H1 (cell line): ENCODE measurements around the gene SPI1. TPM values are rescaled to one million over a fixed set of nuclear protein-coding genes. Genes with fewer than 3 reads are reported as not detected.

Source experiments
- CTCF ChIA-PET: fragments of 300-600 bp; sonication (Branson Sonifier 250); formaldehyde crosslinking; loops from one replicate; lab custom pipeline; 2021; ENCODE audit not compliant: partially characterized antibody; lab: Charles Lee
- POLR2A ChIA-PET: fragments of 300-600 bp; sonication (Branson Sonifier 250); formaldehyde crosslinking; loops from one replicate; lab custom pipeline; 2021; ENCODE audit warnings: inconsistent platforms; ENCODE audit not compliant: partially characterized antibody; lab: Charles Lee
- DNase-seq, 2 experiments: peaks; one replicate each; pipeline versions ENCODE4 v3.0.0 to v3.0.0-alpha.2; 2010 to 2022; ENCODE audit warnings: low spot score in 2 of 2, low read depth in 1 of 2, mixed read lengths in 1 of 2
- FAIRE-seq: peaks from 2 replicates; lab custom pipeline; 2011; peaks lifted over from hg19 to GRCh38; lab: Jason Lieb, UNC
- H2AFZ ChIP-seq: 2 replicates; pipeline ENCODE4 v1.8.1; 2012; ENCODE audit warnings: low read length, inconsistent platforms
- H2AK5ac ChIP-seq: 2 replicates; pipeline ENCODE4 v1.6.1; 2013; ENCODE audit warnings: low read depth, low read length
- H2BK120ac ChIP-seq: replicated peaks from 2 replicates; pipeline ENCODE3; 2013; ENCODE audit warnings: low read depth, low read length, inconsistent platforms
- H2BK12ac ChIP-seq: 2 replicates; pipeline ENCODE4 v1.6.1; 2013; ENCODE audit warnings: low read depth, low read length
- H2BK15ac ChIP-seq: 2 replicates; pipeline ENCODE4 v1.6.1; 2013; ENCODE audit warnings: low read length
- H2BK20ac ChIP-seq: 2 replicates; pipeline ENCODE4 v1.6.1; 2013; ENCODE audit warnings: low read length
- H2BK5ac ChIP-seq: 2 replicates; pipeline ENCODE4 v1.6.1; 2013; ENCODE audit warnings: low read depth, low read length
- H3K14ac ChIP-seq: 2 replicates; pipeline ENCODE4 v1.6.1; 2013; ENCODE audit warnings: inconsistent platforms; ENCODE audit not compliant: insufficient read length
- H3K18ac ChIP-seq: 2 replicates; pipeline ENCODE4 v1.6.1; 2013; ENCODE audit warnings: low read length; ENCODE audit errors: extremely low read depth
- H3K23ac ChIP-seq: 2 replicates; pipeline ENCODE4 v1.6.1; 2013; ENCODE audit warnings: inconsistent platforms; ENCODE audit not compliant: insufficient read length
- H3K23me2 ChIP-seq: 2 replicates; pipeline ENCODE4 v1.6.1; 2013; ENCODE audit warnings: low read depth, low read length
- H3K27ac ChIP-seq: 2 replicates; pipeline ENCODE4 v1.6.1; 2011; ENCODE audit warnings: low read depth, low read length, inconsistent platforms
- H3K27me3 ChIP-seq, 4 experiments: replicated peaks in 1 of 4; 1 replicate in 1 of 4; 2 replicates in 3 of 4; pipeline versions ENCODE4 v1.6.1 to v1.8.1; 2011 to 2013; ENCODE audit warnings: low read length in 3 of 4, mild to moderate bottlenecking in 3 of 4, inconsistent platforms in 2 of 4, mixed read lengths in 2 of 4, moderate library complexity in 1 of 4; ENCODE audit not compliant: control insufficient read depth in 3 of 4, insufficient read depth in 3 of 4; ENCODE audit errors: extremely low read depth in 1 of 4
- H3K36me3 ChIP-seq, 4 experiments: 2 replicates each; pipeline versions ENCODE4 v1.6.1 to v1.8.1; 2011 to 2013; ENCODE audit warnings: mild to moderate bottlenecking in 4 of 4, low read length in 3 of 4, moderate library complexity in 2 of 4, control low read depth in 1 of 4, inconsistent platforms in 1 of 4; ENCODE audit not compliant: insufficient read depth in 4 of 4, control insufficient read depth in 2 of 4
- H3K4ac ChIP-seq: replicated peaks from 2 replicates; pipeline ENCODE3; 2013; ENCODE audit warnings: low read length, low read depth, mixed read lengths, inconsistent platforms; ENCODE audit not compliant: insufficient read length
- H3K4me1 ChIP-seq, 4 experiments: replicated peaks in 1 of 4; 1 replicate in 1 of 4; 2 replicates in 3 of 4; pipeline versions ENCODE4 v1.6.1 to v1.8.1; 2011 to 2013; ENCODE audit warnings: low read length in 3 of 4, inconsistent platforms in 2 of 4, mixed read lengths in 1 of 4; ENCODE audit not compliant: insufficient read depth in 4 of 4, control insufficient read depth in 3 of 4
- H3K4me2 ChIP-seq, 2 experiments: 2 replicates each; pipeline versions ENCODE4 v1.6.1 to v1.8.1; 2011 to 2013; ENCODE audit warnings: low read depth in 2 of 2, low read length in 2 of 2, control low read depth in 1 of 2, inconsistent platforms in 1 of 2, mild to moderate bottlenecking in 1 of 2; ENCODE audit not compliant: insufficient read depth in 1 of 2
- H3K4me3 ChIP-seq, 4 experiments: fragments of 200-600, 300-600 bp in 1 of 4; sonication (generic), shearing (Covaris generic), sonication (Bioruptor Twin) in 1 of 4; 2 replicates each; pipeline versions ENCODE4 v1.5.1 to v1.8.1; 2011 to 2016; ENCODE audit warnings: low read length in 4 of 4, low read depth in 3 of 4, control low read depth in 2 of 4, inconsistent platforms in 2 of 4, mild to moderate bottlenecking in 2 of 4, mixed read lengths in 1 of 4, moderate library complexity in 1 of 4; ENCODE audit not compliant: insufficient read depth in 2 of 4; ENCODE audit errors: extremely low read depth in 1 of 4
- H3K56ac ChIP-seq: replicated peaks from 2 replicates; pipeline ENCODE3; 2013; ENCODE audit warnings: low read depth, mild to moderate bottlenecking, mixed read lengths, low read length, inconsistent platforms; ENCODE audit not compliant: insufficient read length
- H3K79me1 ChIP-seq: 2 replicates; pipeline ENCODE4 v1.6.1; 2013; ENCODE audit warnings: low read depth, low read length, control low read depth
- H3K79me2 ChIP-seq, 2 experiments: 2 replicates each; pipeline versions ENCODE4 v1.6.1 to v1.8.1; 2012 to 2013; ENCODE audit warnings: low read length in 2 of 2, mild to moderate bottlenecking in 2 of 2, inconsistent platforms in 1 of 2; ENCODE audit not compliant: insufficient read depth in 2 of 2, control insufficient read depth in 1 of 2
- H3K9ac ChIP-seq, 4 experiments: replicated peaks in 1 of 4; 1 replicate in 1 of 4; 2 replicates in 3 of 4; pipeline versions ENCODE4 v1.6.1 to v1.8.1; 2011 to 2013; ENCODE audit warnings: low read depth in 3 of 4, low read length in 3 of 4, control low read depth in 2 of 4, mild to moderate bottlenecking in 2 of 4, moderate library complexity in 2 of 4, inconsistent platforms in 1 of 4; ENCODE audit errors: extremely low read depth in 1 of 4
- H3K9me3 ChIP-seq, 2 experiments: 2 replicates each; pipeline versions ENCODE4 v1.6.1 to v1.8.1; 2012 to 2013; ENCODE audit warnings: mild to moderate bottlenecking in 2 of 2, moderate library complexity in 2 of 2, control low read depth in 1 of 2, inconsistent platforms in 1 of 2, low read depth in 1 of 2, low read length in 1 of 2, mixed read lengths in 1 of 2; ENCODE audit not compliant: insufficient read depth in 2 of 2
- H4K20me1 ChIP-seq, 2 experiments: replicated peaks in 1 of 2; 2 replicates each; pipeline versions ENCODE3 to v1.8.1; 2011 to 2013; ENCODE audit warnings: inconsistent platforms in 2 of 2, low read length in 2 of 2, mild to moderate bottlenecking in 1 of 2; ENCODE audit not compliant: insufficient read depth in 2 of 2, control insufficient read depth in 1 of 2
- H4K5ac ChIP-seq: 2 replicates; pipeline ENCODE4 v1.6.1; 2013; ENCODE audit warnings: low read length, low read depth, mixed read lengths, inconsistent platforms; ENCODE audit not compliant: insufficient read length
- H4K8ac ChIP-seq: 2 replicates; pipeline ENCODE4 v1.8.0; 2013; ENCODE audit warnings: mild to moderate bottlenecking, moderate library complexity, low read length, inconsistent platforms; ENCODE audit not compliant: insufficient read depth; ENCODE audit errors: extremely low read depth
- H4K91ac ChIP-seq: replicated peaks from 2 replicates; pipeline ENCODE3; 2013; ENCODE audit warnings: low read length, mixed read lengths, inconsistent platforms; ENCODE audit not compliant: insufficient read length
- ATF3 ChIP-seq: IDR thresholded peaks from 2 replicates; pipeline ENCODE4 v1.6.1; 2011; ENCODE audit warnings: low read depth, mild to moderate bottlenecking, low read length; ENCODE audit not compliant: insufficient read depth
- CBX8 ChIP-seq: fragments of 300-800, 300-1000 bp; sonication (generic); IDR thresholded peaks from 2 replicates; pipeline ENCODE4 v1.7.1; 2016; ENCODE audit warnings: low read depth, low read length, borderline replicate concordance
- CHD1 ChIP-seq: IDR thresholded peaks from 2 replicates; pipeline ENCODE4 v1.6.1; 2012; ENCODE audit warnings: low read depth, low read length, improper control_type of control experiment
- CREB1 ChIP-seq: IDR thresholded peaks from 2 replicates; pipeline ENCODE4 v1.6.1; 2012; ENCODE audit warnings: inconsistent platforms
- EP300 ChIP-seq, 2 experiments: IDR thresholded peaks; 1 replicate in 1 of 2; 2 replicates in 1 of 2; pipeline ENCODE4 v1.6.1; 2011 to 2012; ENCODE audit warnings: low read depth in 2 of 2, low read length in 2 of 2, mild to moderate bottlenecking in 2 of 2, borderline replicate concordance in 1 of 2, inconsistent platforms in 1 of 2, moderate library complexity in 1 of 2
- GTF2F1 ChIP-seq: IDR thresholded peaks from 2 replicates; pipeline ENCODE4 v1.6.1; 2012; ENCODE audit warnings: low read depth, low read length, improper control_type of control experiment, borderline replicate concordance
- KDM1A ChIP-seq: fragments of 200-600, 300-600 bp; sonication (generic); IDR thresholded peaks from 2 replicates; pipeline ENCODE4 v1.7.1; 2016; ENCODE audit warnings: mild to moderate bottlenecking, low read length, borderline replicate concordance
- KDM5A ChIP-seq: fragments of 200-600 bp; IDR thresholded peaks from 2 replicates; pipeline ENCODE4 v1.7.1; 2012; ENCODE audit warnings: mild to moderate bottlenecking, low read length, inconsistent platforms, mixed read lengths
- RBBP5 ChIP-seq: IDR thresholded peaks from 2 replicates; pipeline ENCODE4 v1.7.1; 2012; ENCODE audit warnings: low read depth, mild to moderate bottlenecking, inconsistent platforms, low read length, moderate library complexity, borderline replicate concordance
- SAP30 ChIP-seq: fragments of 300-600 bp; sonication (generic); IDR thresholded peaks from 2 replicates; pipeline ENCODE4 v1.7.1; 2012; ENCODE audit warnings: low read length, moderate library complexity, mild to moderate bottlenecking, inconsistent platforms; ENCODE audit not compliant: insufficient read depth, insufficient replicate concordance
- SIN3A ChIP-seq, 2 experiments: IDR thresholded peaks in 1 of 2; conservative IDR thresholded peaks in 1 of 2; 2 replicates each; pipeline ENCODE4 v1.6.1; 2011 to 2012; ENCODE audit warnings: low read length in 2 of 2, improper control_type of control experiment in 1 of 2, low read depth in 1 of 2, mild to moderate bottlenecking in 1 of 2
- SP2 ChIP-seq: IDR thresholded peaks from 2 replicates; pipeline ENCODE4 v1.6.1; 2012; ENCODE audit warnings: mild to moderate bottlenecking, low read length, inconsistent platforms
- TAF1 ChIP-seq: IDR thresholded peaks from 2 replicates; pipeline ENCODE4 v1.6.1; 2011; ENCODE audit warnings: mild to moderate bottlenecking, low read depth, low read length
- ZNF274 ChIP-seq: IDR thresholded peaks from 2 replicates; pipeline ENCODE4 v1.7.0; 2012; ENCODE audit warnings: low read length, borderline replicate concordance; ENCODE audit errors: extremely low read depth
- WGBS, 2 experiments: shearing (Covaris generic) in 1 of 2; methylation state at CpG; one replicate each; pipeline versions ENCODE4 v1.1.6 to v1.1.7; 2013 to 2015; ENCODE audit warnings: low lambda C conversion rate in 2 of 2, mixed read lengths in 2 of 2, inconsistent platforms in 1 of 2, low coverage in 1 of 2, missing lambda C conversion rate in 1 of 2; ENCODE audit not compliant: insufficient replicate concordance in 2 of 2, insufficient coverage in 1 of 2, insufficient read length in 1 of 2; ENCODE audit errors: extremely low coverage in 1 of 2, missing lambda C conversion rate in 1 of 2; 5-methylcytosine and 5-hydroxymethylcytosine counted together
- polyA plus RNA-seq, 7 experiments: library from polyadenylated mRNA; depleted of rRNA in 3 of 7; stranded (reverse) in 5 of 7; unstranded in 2 of 7; fragments of >200 nt in 5 of 7; fragments of 200-250 nt in 2 of 7; gene quantifications; 1 replicate in 5 of 7; 2 replicates in 1 of 7; 4 replicates in 1 of 7; pipeline versions ENCODE4 v1.2.1 to v1.2.3, GENCODE V29; 2011 to 2013; ENCODE audit warnings: missing spikeins in 2 of 7, mixed read lengths in 2 of 7
- total RNA-seq: library from RNA; stranded (reverse); fragmentation: NEBNext Ultra II Directional; extraction: Animal tissue kit (Norgen Biotek cat#: 25700); gene quantifications from 2 replicates; pipeline ENCODE4 v1.2.1, GENCODE V29; 2021

Gene SPI1
- total and polyA plus RNA-seq, 2 of the 8 experiments (the other 6 are each of a cell fraction or from before 2014, with no cell fraction given): 0.12 TPM; not detected in 1

- FAIRE-seq (no peak), DNase-seq (no peak)
- no peak overlapping the region for H3K4me2 ChIP-seq
- no peaks in the 10 kb centered on the region; the same call in 1 of the 2 replicates for H3K23me2 ChIP-seq
- H3K4me1 ChIP-seq: no peaks in the 10 kb centered on the region
- no peak overlapping the region for H2AFZ ChIP-seq
- no peaks in the 10 kb centered on the region for H3K79me1 ChIP-seq
- no peaks in the 10 kb centered on the region for H3K27me3 ChIP-seq
- H2BK20ac ChIP-seq: no peak overlapping the region
- H4K8ac ChIP-seq: no peak overlapping the region
- no peaks in the 10 kb centered on the region for H3K9me3 ChIP-seq
- no peak overlapping the region for H3K14ac ChIP-seq
- H3K56ac ChIP-seq: no peak overlapping the region
- CTCF ChIA-PET: interaction anchor here (1.3 to 1.9 kb wide), 2 partner anchors 15 to 38 kb away, joined by 5 to 7 read pairs; partner anchors contain the start of gene SLC39A13
- no peaks in the 10 kb centered on the region for H3K79me2 ChIP-seq
- H2BK5ac ChIP-seq: no peak overlapping the region
- H4K20me1 ChIP-seq: no peaks in the 10 kb centered on the region
- H3K27ac ChIP-seq: no peak overlapping the region
- no peaks in the 10 kb centered on the region for H3K36me3 ChIP-seq
- no peak overlapping the region for H3K4me3 ChIP-seq
- H2BK12ac ChIP-seq: no peak overlapping the region
- H4K91ac ChIP-seq: no peak overlapping the region
- WGBS, 2 experiments: 84% methylated on average over 3 of the region's 3 CpGs; no CpG with 5 or more reads in 1 of the 2 experiments
- H3K4ac ChIP-seq: no peak overlapping the region
- POLR2A ChIA-PET: no interaction called here
- no peak overlapping the region for H2BK120ac ChIP-seq
- no peak overlapping the region for H3K23ac ChIP-seq
- H2AK5ac ChIP-seq: 0 out of 2 replicates have a peak overlapping the region, but pooled peaks have one; percentile 48
- H3K9ac ChIP-seq: no peak overlapping the region
- H4K5ac ChIP-seq: no peak overlapping the region
- no peak overlapping the region for H2BK15ac ChIP-seq
- no peak overlapping the region for H3K18ac ChIP-seq
- TF ChIP-seq SP2 (no peak), KDM5A (no peak), CHD1 (no peak), CBX8 (no peak), GTF2F1 (no peak), SIN3A (conservative IDR thresholded peaks at IDR 0.05 in 1 of 2, IDR thresholded peaks at IDR 0.05 in 1 of 2; ENCODE audit: low read depth in 1 of 2, low read length in 2 of 2) (no peak), KDM1A (no peak), ATF3 (no peak), EP300 (IDR thresholded peaks at IDR 0.05; ENCODE audit: borderline replicate concordance in 1 of 2, low read depth in 2 of 2, low read length in 2 of 2) (no peak), RBBP5 (no peak), ZNF274 (no peak), TAF1 (no peak), CREB1 (no peak), SAP30 (no peak)
These were observed 8.7 kb downstream of the SPI1 start for GRCh38 chr11:47369676-47370075.
